GM12878 (cell line): ENCODE data around the gene DAB2IP.

ENCODE experiments used
- ETV6 ChIP-seq, 2 experiments: fragments of 450-650 bp in 1 of 2; IDR thresholded peaks in 1 of 2; conservative IDR thresholded peaks in 1 of 2; 2 replicates each; pipeline ENCODE4 v1.6.1; 2014; ENCODE audit warnings: antibody characterized with exemption in 1 of 2, borderline replicate concordance in 1 of 2, low read depth in 1 of 2, mild to moderate bottlenecking in 1 of 2, moderate library complexity in 1 of 2
- KLF5 ChIP-seq: fragments of 450-650 bp; IDR thresholded peaks from 2 replicates; pipeline ENCODE4 v1.6.1; 2014; ENCODE audit warnings: mild to moderate bottlenecking; ENCODE audit not compliant: partially characterized antibody
- REST ChIP-seq: IDR thresholded peaks from 2 replicates; pipeline ENCODE4 v1.6.1; 2012; ENCODE audit warnings: mild to moderate bottlenecking, low read depth, low read length
- SIN3A ChIP-seq: IDR thresholded peaks from 2 replicates; pipeline ENCODE4 v1.6.1; 2012; ENCODE audit warnings: low read depth, low read length, improper control_type of control experiment

GRCh38 chr9:121823451-121824169 lies 172.2 kb downstream of the DAB2IP start:
- TF ChIP-seq SIN3A (no peak), KLF5 (no peak), ETV6 (conservative IDR thresholded peaks at IDR 0.05 in 1 of 2, IDR thresholded peaks at IDR 0.05 in 1 of 2; ENCODE audit: borderline replicate concordance in 1 of 2, low read depth in 1 of 2) (no peak), REST (no peak)
